Hepatocyte (in vitro differentiated cells): ENCODE results near the gene UQCRFS1. TPM values are rescaled to one million over a fixed set of nuclear protein-coding genes. Genes with fewer than 3 reads are reported as not detected.
"Not testable (repeated sequence)": the region's sequence is repeated elsewhere in the genome, so short reads cannot be mapped to it uniquely, and the experiment has no call there.

Experiments used
- DNase-seq: peaks from one replicate; pipeline ENCODE4 v3.0.0-alpha.2; 2016; ENCODE audit warnings: low spot score
- H2AFZ ChIP-seq: fragments of 200-600 bp; sonication (generic); 2 replicates; pipeline ENCODE4 v1.6.0; 2016; ENCODE audit warnings: antibody characterized with exemption, mild to moderate bottlenecking
- H3K27ac ChIP-seq: fragments of 200-600 bp; sonication (generic); 2 replicates; pipeline ENCODE4 v1.5.1; 2016; ENCODE audit warnings: mild to moderate bottlenecking
- H3K27me3 ChIP-seq: fragments of 200-600 bp; sonication (generic); 2 replicates; pipeline ENCODE4 v1.6.1; 2016
- H3K36me3 ChIP-seq: fragments of 200-600 bp; sonication (generic); replicated peaks from 2 replicates; pipeline ENCODE4 v1.5.1; 2016; ENCODE audit warnings: low read depth; ENCODE audit not compliant: insufficient read depth
- H3K4me1 ChIP-seq: fragments of 200-600 bp; sonication (generic); 2 replicates; pipeline ENCODE4 v1.5.1; 2016; ENCODE audit warnings: mild to moderate bottlenecking, moderate library complexity; ENCODE audit not compliant: insufficient read depth
- H3K4me2 ChIP-seq: fragments of 200-600 bp; sonication (generic); 2 replicates; pipeline ENCODE4 v1.6.0; 2016
- H3K4me3 ChIP-seq: fragments of 200-600 bp; sonication (generic); 2 replicates; pipeline ENCODE4 v1.5.1; 2016; ENCODE audit warnings: mild to moderate bottlenecking
- H3K79me2 ChIP-seq: fragments of 200-600 bp; sonication (generic); 2 replicates; pipeline ENCODE4 v1.6.0; 2017; ENCODE audit warnings: mild to moderate bottlenecking
- H3K9me2 ChIP-seq: fragments of 200-600 bp; sonication (generic); replicated peaks from 2 replicates; pipeline ENCODE4 v1.6.0; 2017; ENCODE audit warnings: mild to moderate bottlenecking; ENCODE audit not compliant: insufficient read depth
- H3K9me3 ChIP-seq: fragments of 200-600 bp; sonication (generic); 2 replicates; pipeline ENCODE4 v1.5.1; 2016; ENCODE audit warnings: low read depth, mild to moderate bottlenecking
- H4K20me1 ChIP-seq: fragments of 200-600 bp; sonication (generic); 2 replicates; pipeline ENCODE4 v1.6.0; 2016; ENCODE audit warnings: mild to moderate bottlenecking; ENCODE audit not compliant: insufficient read depth, poor library complexity, severe bottlenecking
- CTCF ChIP-seq: fragments of 200-600 bp; sonication (generic); IDR thresholded peaks from 2 replicates; pipeline ENCODE4 v1.5.1; 2016; ENCODE audit warnings: antibody characterized with exemption, mild to moderate bottlenecking; ENCODE audit not compliant: poor library complexity
- EZH2 ChIP-seq: fragments of 200-600 bp; sonication (generic); IDR thresholded peaks from 2 replicates; pipeline ENCODE4 v1.6.1; 2016; ENCODE audit warnings: antibody characterized with exemption, mild to moderate bottlenecking, borderline replicate concordance
- EZH2phosphoT487 ChIP-seq: fragments of 200-600 bp; sonication (generic); IDR thresholded peaks from one replicate; pipeline ENCODE4 v1.6.1; 2018; ENCODE audit warnings: antibody characterized with exemption, mild to moderate bottlenecking, low read depth, moderate library complexity; ENCODE audit not compliant: unreplicated experiment, severe bottlenecking
- WGBS: methylation state at CpG from one replicate; pipeline ENCODE4 v1.1.6; 2016; ENCODE audit warnings: low lambda C conversion rate; ENCODE audit errors: missing lambda C conversion rate; 5-methylcytosine and 5-hydroxymethylcytosine counted together
- polyA plus RNA-seq: library from polyadenylated mRNA; unstranded; fragments of >200 nt; fragmentation: Nextera tagmentation; extraction: Ambion mirVana; gene quantifications from 2 replicates; pipeline ENCODE4 v1.2.1, GENCODE V29; 2016
- total RNA-seq: library from RNA; depleted of rRNA; stranded (reverse); fragments of >200 nt; gene quantifications from 2 replicates; pipeline ENCODE4 v1.2.3, GENCODE V29; 2014

The UQCRFS1 gene
- total and polyA plus RNA-seq, 2 experiments from 2014 or later, result 45.0 to 79.0 TPM

- Histone ChIP-seq H3K4me3 (no peak overlapping the region), H3K36me3 (no peaks in the 10 kb centered on the region), H4K20me1 (no peaks in the 10 kb centered on the region), H3K4me1 (no peaks in the 10 kb centered on the region), H3K4me2 (no peak overlapping the region), H3K9me2 (no peaks in the 10 kb centered on the region), H3K9me3 (no peaks in the 10 kb centered on the region), H3K27ac (no peak overlapping the region), H2AFZ (no peak overlapping the region), H3K79me2 (no peaks in the 10 kb centered on the region), H3K27me3 (no peaks in the 10 kb centered on the region)
- DNase-seq, result no peak
- 72% methylated on average over 2 of the region's 2 CpGs for WGBS
- TF ChIP-seq EZH2phosphoT487 (no peak), CTCF (no peak), EZH2 (no peak)
Measured at GRCh38 chr19:29239213-29239776, 26.3 kb upstream of the UQCRFS1 start.

GRCh38 chr19:29233591-29233990 is 20.6 kb upstream of the UQCRFS1 start:
- TF ChIP-seq CTCF, result no peak
- TF ChIP-seq EZH2, result no peak
- no peaks in the 10 kb centered on the region for H4K20me1 ChIP-seq
- H3K9me2 ChIP-seq, result no peaks in the 10 kb centered on the region
- H3K9me3 ChIP-seq, result no peaks in the 10 kb centered on the region
- H3K79me2 ChIP-seq, result no peaks in the 10 kb centered on the region
- no peaks in the 10 kb centered on the region for H3K36me3 ChIP-seq
- no peak overlapping the region for H3K4me2 ChIP-seq
- H3K4me3 ChIP-seq, result no peak overlapping the region
- no peaks in the 10 kb centered on the region for H3K27me3 ChIP-seq
- no peak overlapping the region for H2AFZ ChIP-seq
- no peaks in the 10 kb centered on the region for H3K4me1 ChIP-seq
- WGBS, result 79% methylated on average over 5 of the region's 5 CpGs
- H3K27ac ChIP-seq, result no peak overlapping the region
- DNase-seq, result no peak

GRCh38 chr19:29232315-29232852 is 19.4 kb upstream of the UQCRFS1 start:
- Histone ChIP-seq H4K20me1 (no peaks in the 10 kb centered on the region), H3K79me2 (no peaks in the 10 kb centered on the region), H3K27ac (no peak overlapping the region), H3K9me2 (no peaks in the 10 kb centered on the region), H3K27me3 (no peaks in the 10 kb centered on the region), H3K9me3 (no peaks in the 10 kb centered on the region), H3K36me3 (no peaks in the 10 kb centered on the region), H2AFZ (no peak overlapping the region), H3K4me2 (no peak overlapping the region), H3K4me3 (no peak overlapping the region), H3K4me1 (no peaks in the 10 kb centered on the region)
- no peak for TF ChIP-seq EZH2phosphoT487
- TF ChIP-seq EZH2, result no peak
- TF ChIP-seq CTCF, result no peak
- 85% methylated on average over 3 of the region's 3 CpGs for WGBS
- DNase-seq, result no peak

GRCh38 chr19:29231306-29231705 is 18.4 kb upstream of the UQCRFS1 start:
- not testable (repeated sequence) for H4K20me1 ChIP-seq, H3K9me3 ChIP-seq, DNase-seq, H3K79me2 ChIP-seq, H3K27me3 ChIP-seq, H3K4me1 ChIP-seq, H3K4me2 ChIP-seq, H3K4me3 ChIP-seq, H2AFZ ChIP-seq, H3K27ac ChIP-seq, H3K9me2 ChIP-seq, H3K36me3 ChIP-seq
- 92% methylated on average over 5 of the region's 6 CpGs for WGBS
